Measurements from ENCODE around the gene SLC12A7. TPM values are rescaled to one million over a fixed set of nuclear protein-coding genes. Genes with fewer than 3 reads are reported as not detected.

SLC12A7 gene
- total RNA-seq, 2 experiments from 2014 or later, result 10.1 to 10.8 TPM

DNA sequence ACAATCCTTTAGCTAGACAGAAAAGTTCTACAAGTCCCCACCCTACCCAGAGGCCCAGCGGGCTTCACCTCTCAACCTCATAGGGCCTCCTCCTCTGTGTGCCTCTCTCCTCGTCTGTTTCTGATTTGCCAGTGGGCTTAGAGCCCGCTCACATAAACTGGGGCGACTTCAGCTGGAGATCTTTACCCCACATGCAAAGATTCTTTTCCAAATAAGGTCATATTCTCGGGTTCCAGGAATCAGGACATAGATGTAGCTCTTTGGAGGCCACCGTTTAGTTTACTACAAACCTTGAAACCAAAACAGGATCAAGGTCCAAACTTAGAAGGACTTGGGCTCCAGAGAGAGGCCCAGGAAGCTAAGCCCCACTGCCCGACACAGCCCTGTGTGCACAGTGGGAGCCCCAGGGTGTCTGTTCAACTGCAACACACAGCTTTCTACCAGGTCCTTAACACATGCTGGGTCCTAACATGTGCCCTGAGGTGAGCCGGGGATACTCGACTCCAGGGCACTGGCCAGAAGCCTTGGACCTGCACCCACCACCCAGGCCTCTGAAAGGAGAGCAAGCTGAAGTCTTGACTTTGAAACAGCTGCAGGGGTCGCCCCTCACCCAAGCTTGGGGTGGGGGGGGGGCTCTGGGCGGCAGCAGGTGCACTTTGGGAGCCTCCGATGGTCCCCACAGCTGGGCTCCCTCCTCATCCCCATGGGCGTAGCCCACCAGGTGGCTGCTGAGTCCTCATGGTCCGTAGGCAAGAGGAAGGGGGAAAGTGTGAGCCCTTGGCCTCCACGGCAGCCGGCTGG lies 26.8 kb upstream of the SLC12A7 start:
- Mint-ChIP-seq H3K4me1 (ENCODE audit: low read depth) (peaks cover 2% of the 10 kb centered on the region), H3K27me3 (peaks cover 6% of the 10 kb centered on the region), H3K4me3 (no peak overlapping the region), H3K9me3 (no peaks in the 10 kb centered on the region), H3K27ac (no peak overlapping the region), H3K36me3 (no peaks in the 10 kb centered on the region)
- ChIA-PET CTCF (interaction anchor here (0.5 to 3.4 kb wide), 4 partner anchors 12 to 215 kb away, joined by 3 to 23 read pairs (median 3); partner anchors contain the start of gene NKD2), POLR2A (no interaction called here)
- intact Hi-C loops (cut with micrococcal nuclease), result no loop called here
- DNase-seq, result no peak

GRCh38 chr5:1137567-1138444 lies 25.9 kb upstream of the SLC12A7 start:
- Mint-ChIP-seq H3K27ac (no peak overlapping the region), H3K4me3 (no peak overlapping the region), H3K36me3 (no peaks in the 10 kb centered on the region), H3K9me3 (no peaks in the 10 kb centered on the region), H3K27me3 (peaks cover 6% of the 10 kb centered on the region), H3K4me1 (ENCODE audit: low read depth) (peaks cover 2% of the 10 kb centered on the region)
- no peak for DNase-seq
- intact Hi-C loops (cut with micrococcal nuclease), result no loop called here
- POLR2A ChIA-PET, result no interaction called here
- CTCF ChIA-PET, result interaction anchor here (0.5 to 0.6 kb wide), 2 partner anchors 11 to 245 kb away, joined by 3 read pairs; partner anchors contain the start of gene BRD9

- no peak overlapping the region for H3K4me3 Mint-ChIP-seq
- peaks cover 8% of the 10 kb centered on the region for H3K27me3 Mint-ChIP-seq
- ChIA-PET POLR2A (no interaction called here), CTCF (interaction anchor here (0.6 kb wide), 1 partner anchor 244 kb away, joined by 3 read pairs; the partner anchor contains the start of gene BRD9)
- peaks cover 2% of the 10 kb centered on the region for H3K4me1 Mint-ChIP-seq (ENCODE audit: low read depth)
- no peak overlapping the region for H3K27ac Mint-ChIP-seq
- no peak for DNase-seq
- no peaks in the 10 kb centered on the region for H3K9me3 Mint-ChIP-seq
- no peaks in the 10 kb centered on the region for H3K36me3 Mint-ChIP-seq
- intact Hi-C loops (cut with micrococcal nuclease), result no loop called here
Measured at GRCh38 chr5:1136814-1137213, 25.0 kb upstream of the SLC12A7 start.

DNA sequence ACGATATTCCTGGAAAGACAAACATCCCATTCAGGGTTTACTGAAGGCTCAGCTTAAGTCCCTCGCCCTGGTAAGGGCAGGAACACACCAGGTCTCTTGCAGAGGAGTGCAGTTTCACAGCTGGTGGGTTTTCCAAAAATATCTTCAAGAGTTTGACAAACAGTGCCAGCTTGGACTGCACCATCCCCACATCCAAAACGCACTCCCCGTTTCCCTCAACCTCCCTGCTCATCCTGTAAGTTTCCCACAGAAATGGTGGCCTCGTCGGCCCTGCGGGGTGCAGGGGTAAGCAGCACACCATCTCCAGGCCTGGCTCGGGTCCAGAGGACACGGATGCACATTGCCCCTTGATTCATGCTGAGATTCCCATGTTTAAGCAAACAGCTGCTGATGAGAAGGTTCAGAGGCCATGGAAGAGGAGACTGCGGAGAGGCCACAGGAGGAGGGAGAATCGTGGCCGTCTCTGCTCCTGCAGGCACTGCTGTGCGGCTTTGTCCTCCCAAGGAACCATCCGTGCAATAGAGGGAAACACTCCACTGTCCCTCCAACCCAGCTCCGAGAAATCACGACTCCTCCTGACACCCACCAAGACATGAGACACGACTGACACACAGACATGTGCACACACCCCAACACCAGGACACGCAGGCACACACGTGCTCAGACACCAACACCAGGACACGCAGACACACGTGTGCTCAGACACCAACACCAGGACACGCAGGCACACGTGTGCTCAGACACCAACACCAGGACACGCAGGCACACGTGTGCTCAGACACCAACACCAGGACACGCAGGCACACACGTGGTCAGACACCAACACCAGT lies 24.0 kb upstream of the SLC12A7 start:
- intact Hi-C loops (cut with micrococcal nuclease), result no loop called here
- Mint-ChIP-seq H3K27ac (no peak overlapping the region), H3K4me3 (no peak overlapping the region), H3K9me3 (no peaks in the 10 kb centered on the region), H3K27me3 (peaks cover 8% of the 10 kb centered on the region), H3K4me1 (ENCODE audit: low read depth) (peaks cover 2% of the 10 kb centered on the region), H3K36me3 (no peaks in the 10 kb centered on the region)
- ChIA-PET POLR2A (no interaction called here), CTCF (no interaction called here)
- no peak for DNase-seq

DNA sequence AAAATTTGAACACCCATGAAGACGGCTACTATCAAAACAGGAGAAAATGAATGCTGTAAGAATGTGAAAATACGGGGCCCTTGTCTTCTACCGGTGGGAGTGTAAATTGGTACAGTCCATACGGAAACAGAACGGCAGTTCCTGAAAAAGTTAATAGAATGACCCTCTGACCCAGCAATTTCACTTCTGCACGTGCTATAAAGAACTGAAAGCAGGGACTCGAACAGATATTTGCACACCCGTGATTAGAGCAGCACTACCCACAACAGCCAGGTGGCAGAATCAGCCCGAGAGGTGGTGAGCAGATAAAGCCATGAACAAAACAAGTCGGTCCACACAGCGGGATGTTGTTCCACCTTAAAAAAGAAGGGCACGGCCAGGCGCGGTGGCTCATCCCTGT lies 22.6 kb upstream of the SLC12A7 start:
- intact Hi-C loops (cut with micrococcal nuclease), result no loop called here
- POLR2A ChIA-PET, result no interaction called here
- Mint-ChIP-seq H3K4me3 (no peak overlapping the region), H3K27me3 (peaks cover 4% of the 10 kb centered on the region), H3K36me3 (no peaks in the 10 kb centered on the region), H3K9me3 (no peaks in the 10 kb centered on the region), H3K4me1 (ENCODE audit: low read depth) (no peaks in the 10 kb centered on the region), H3K27ac (no peak overlapping the region)
- DNase-seq, result no peak
- CTCF ChIA-PET, result no interaction called here

DNA sequence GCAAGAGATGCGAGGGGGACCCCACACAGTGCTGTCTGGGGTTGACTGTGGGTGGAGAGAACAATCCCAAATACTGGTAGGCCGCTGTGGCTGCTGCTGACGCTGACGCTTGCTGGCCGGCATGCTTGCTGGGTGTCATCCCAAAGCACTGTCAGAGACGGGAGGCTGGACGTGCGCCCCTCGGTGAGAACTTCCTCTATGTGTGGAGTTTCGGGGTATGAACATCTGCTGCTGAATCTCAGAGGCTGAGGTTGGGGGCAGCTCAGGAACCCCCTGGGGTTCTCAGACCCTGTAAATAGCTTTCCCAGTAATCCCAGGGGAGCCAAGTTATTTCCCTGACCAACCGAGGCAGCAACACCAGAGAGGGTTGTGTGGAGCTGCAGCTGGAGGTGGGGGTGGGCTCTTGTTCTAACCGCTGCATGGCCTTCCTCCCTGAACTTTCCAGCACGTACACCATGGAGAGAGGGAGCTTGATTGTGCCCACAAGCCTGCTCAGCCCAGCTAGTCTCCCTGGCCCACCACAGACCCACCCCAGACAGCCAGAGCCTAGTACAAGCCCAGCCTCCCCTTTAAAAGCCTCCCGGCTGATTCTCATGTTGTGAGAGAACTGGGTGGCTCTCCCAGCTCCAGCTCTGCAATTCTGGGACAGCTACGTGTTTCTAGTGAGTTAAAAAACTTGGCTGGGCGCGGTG lies 21.8 kb upstream of the SLC12A7 start:
- Mint-ChIP-seq H3K4me3 (no peak overlapping the region), H3K36me3 (no peaks in the 10 kb centered on the region), H3K27me3 (peaks cover 5% of the 10 kb centered on the region), H3K9me3 (no peaks in the 10 kb centered on the region), H3K27ac (no peak overlapping the region), H3K4me1 (ENCODE audit: low read depth) (no peaks in the 10 kb centered on the region)
- DNase-seq, result no peak
- POLR2A ChIA-PET, result no interaction called here
- intact Hi-C loops (cut with micrococcal nuclease), result no loop called here
- CTCF ChIA-PET, result interaction anchor here (1.0 kb wide), 1 partner anchor 210 kb away, joined by 3 read pairs; no protein-coding TSS in a partner anchor

DNA sequence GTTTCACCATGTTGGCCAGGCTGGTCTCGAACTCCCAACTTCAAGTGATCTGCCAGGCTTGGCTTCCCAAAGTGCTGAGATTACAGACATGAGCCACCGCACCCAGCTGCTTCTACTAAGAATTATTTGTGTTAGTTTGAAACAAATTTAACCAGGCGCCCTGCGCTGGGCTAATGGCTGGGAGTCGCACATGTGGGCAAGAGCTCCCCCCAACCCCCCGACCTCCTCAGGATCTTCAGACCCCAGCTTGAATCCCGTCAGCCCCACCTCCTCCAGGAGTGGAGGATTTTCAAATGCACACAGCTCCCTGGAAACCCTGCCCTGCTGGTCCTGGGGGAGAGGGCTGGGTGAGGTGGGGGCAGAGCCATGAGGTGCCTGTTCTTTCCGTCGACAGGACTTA lies 21.2 kb upstream of the SLC12A7 start:
- DNase-seq, result no peak
- no peaks in the 10 kb centered on the region for H3K4me1 Mint-ChIP-seq (ENCODE audit: low read depth)
- H3K27me3 Mint-ChIP-seq, result peaks cover 6% of the 10 kb centered on the region
- CTCF ChIA-PET, result interaction anchor here (1.0 kb wide), 1 partner anchor 209 kb away, joined by 3 read pairs; no protein-coding TSS in a partner anchor
- no peak overlapping the region for H3K4me3 Mint-ChIP-seq
- intact Hi-C loops (cut with micrococcal nuclease), result no loop called here
- no peak overlapping the region for H3K27ac Mint-ChIP-seq
- H3K9me3 Mint-ChIP-seq, result no peaks in the 10 kb centered on the region
- no peaks in the 10 kb centered on the region for H3K36me3 Mint-ChIP-seq
- POLR2A ChIA-PET, result no interaction called here

- Mint-ChIP-seq H3K27ac (no peak overlapping the region), H3K4me1 (ENCODE audit: low read depth) (no peaks in the 10 kb centered on the region), H3K36me3 (no peaks in the 10 kb centered on the region), H3K9me3 (no peaks in the 10 kb centered on the region), H3K27me3 (peaks cover 6% of the 10 kb centered on the region), H3K4me3 (no peak overlapping the region)
- DNase-seq, result no peak
- ChIA-PET POLR2A (no interaction called here), CTCF (no interaction called here)
- intact Hi-C loops (cut with micrococcal nuclease), result no loop called here
Measured at GRCh38 chr5:1132570-1132969, 20.7 kb upstream of the SLC12A7 start.

DNA sequence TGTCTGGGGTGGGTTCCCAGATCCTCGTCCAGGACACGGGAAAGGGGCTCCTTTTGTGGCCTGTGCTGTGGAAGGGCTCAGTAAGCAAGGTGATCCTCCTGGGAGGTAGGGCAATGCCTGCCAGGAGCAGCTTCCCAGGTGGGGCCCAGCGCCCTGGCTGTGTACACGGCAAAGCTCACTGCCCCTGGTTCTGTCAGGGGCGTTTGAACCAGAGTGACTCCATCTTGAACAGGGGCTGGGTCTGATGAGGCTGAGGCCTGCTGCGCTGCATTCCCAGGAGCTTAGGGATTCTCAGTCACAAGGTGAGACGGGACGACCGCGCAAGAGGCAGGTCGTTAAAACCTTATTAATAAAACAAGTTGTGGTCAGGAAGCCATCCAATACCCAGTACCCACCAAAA lies 19.9 kb upstream of the SLC12A7 start:
- H3K4me1 Mint-ChIP-seq (ENCODE audit: low read depth), result no peaks in the 10 kb centered on the region
- intact Hi-C loops (cut with micrococcal nuclease), result no loop called here
- no peak overlapping the region for H3K4me3 Mint-ChIP-seq
- POLR2A ChIA-PET, result no interaction called here
- H3K36me3 Mint-ChIP-seq, result no peaks in the 10 kb centered on the region
- H3K27ac Mint-ChIP-seq, result no peak overlapping the region
- peaks cover 6% of the 10 kb centered on the region for H3K27me3 Mint-ChIP-seq
- CTCF ChIA-PET, result no interaction called here
- DNase-seq, result no peak
- H3K9me3 Mint-ChIP-seq, result no peaks in the 10 kb centered on the region

DNA sequence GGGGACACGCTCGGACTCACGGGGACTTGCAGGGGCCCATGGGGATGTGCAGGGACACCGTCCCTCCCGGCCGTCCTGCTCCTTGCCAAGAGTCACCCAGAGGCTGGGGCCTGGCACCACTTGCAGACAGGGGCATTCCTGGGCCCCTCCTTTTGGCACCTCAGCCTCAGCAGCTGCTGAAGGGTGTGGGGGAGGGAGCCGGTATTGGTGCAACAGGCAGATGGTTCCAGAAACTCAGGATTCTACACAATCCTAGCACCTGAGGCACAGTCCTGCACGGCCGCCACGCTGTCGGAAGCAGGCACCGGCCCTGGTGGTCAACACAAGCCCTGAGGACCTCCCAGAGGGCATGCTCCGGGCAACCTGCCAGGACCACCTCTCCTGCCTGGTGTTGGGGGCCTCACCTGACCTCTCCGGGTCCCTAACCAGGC lies 19.3 kb upstream of the SLC12A7 start:
- CTCF ChIA-PET, result no interaction called here

GRCh38 chr5:1130218-1130946 lies 18.5 kb upstream of the SLC12A7 start:
- H3K9me3 Mint-ChIP-seq, result no peaks in the 10 kb centered on the region
- H3K4me3 Mint-ChIP-seq, result no peak overlapping the region
- no peaks in the 10 kb centered on the region for H3K36me3 Mint-ChIP-seq
- intact Hi-C loops (cut with micrococcal nuclease), result no loop called here
- H3K27ac Mint-ChIP-seq, result no peak overlapping the region
- H3K27me3 Mint-ChIP-seq, result peaks cover 6% of the 10 kb centered on the region
- ChIA-PET POLR2A (no interaction called here), CTCF (no interaction called here)
- DNase-seq, result no peak
- no peaks in the 10 kb centered on the region for H3K4me1 Mint-ChIP-seq (ENCODE audit: low read depth)

More for the DNA sequence above, 19.3 kb upstream of the SLC12A7 start:
- Mint-ChIP-seq H3K27me3 (peaks cover 6% of the 10 kb centered on the region), H3K4me1 (ENCODE audit: low read depth) (no peaks in the 10 kb centered on the region), H3K9me3 (no peaks in the 10 kb centered on the region), H3K4me3 (no peak overlapping the region), H3K27ac (no peak overlapping the region), H3K36me3 (no peaks in the 10 kb centered on the region)
- no peak for DNase-seq
- POLR2A ChIA-PET, result no interaction called here
- intact Hi-C loops (cut with micrococcal nuclease), result no loop called here

Measured in activated CD4-positive, alpha-beta memory T cell treated with anti-CD3 and anti-CD28 coated beads for 36 hours (primary cell).